Measurements from ENCODE around the gene PNRC2.

The PNRC2 gene

DNA sequence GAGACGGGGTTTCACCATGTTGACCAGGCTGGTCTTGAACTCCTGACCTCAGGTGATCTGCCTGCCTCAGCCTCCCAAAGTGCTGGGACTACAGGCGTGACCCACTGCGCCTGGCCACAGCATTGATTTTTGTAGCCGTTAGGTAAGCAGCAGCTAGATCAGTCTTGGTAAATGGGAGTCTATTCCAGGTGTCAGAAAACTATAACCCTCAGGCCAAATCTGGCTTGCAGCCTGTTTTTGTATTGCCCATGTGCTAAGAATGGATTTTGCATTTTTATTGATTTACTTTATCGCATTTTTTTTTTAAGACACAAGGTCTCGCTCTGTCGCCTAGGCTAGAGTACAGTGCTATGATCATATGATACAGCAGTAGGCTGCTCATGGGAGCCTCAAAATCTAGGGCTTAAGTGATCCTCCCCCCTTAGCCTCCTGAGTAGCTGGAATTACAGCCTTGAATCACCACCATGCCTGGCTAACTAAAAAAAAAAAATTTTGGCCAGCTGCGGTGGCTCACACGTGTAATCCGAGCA, 37.1 kb downstream of the PNRC2 start:
- no peak overlapping the region for H2BK12ac ChIP-seq (ENCODE audit: low read length)
- H3K18ac ChIP-seq (ENCODE audit: low read length): no peak overlapping the region
- H4K12ac ChIP-seq (ENCODE audit: low read depth, low read length): no peak overlapping the region
- no peaks in the 10 kb centered on the region for H3K36me3 ChIP-seq (ENCODE audit: control insufficient read depth in 1 of 2, insufficient read depth in 2 of 2, low read length in 2 of 2)
- H3K4me2 ChIP-seq (ENCODE audit: low read length): no peak overlapping the region
- H2AFZ ChIP-seq (ENCODE audit: insufficient read depth, low read length, poor library complexity): no peak overlapping the region
- no peak overlapping the region for H4K91ac ChIP-seq (ENCODE audit: low read depth, low read length)
- H3K4ac ChIP-seq (ENCODE audit: low read depth, low read length): no peak overlapping the region
- no peaks in the 10 kb centered on the region for H3K4me1 ChIP-seq (ENCODE audit: control insufficient read depth in 1 of 2, insufficient read depth in 2 of 2, low read length in 2 of 2)
- no peaks in the 10 kb centered on the region for H3K79me1 ChIP-seq (ENCODE audit: low read length)
- no peak overlapping the region for H3K23ac ChIP-seq (ENCODE audit: low read length)
- no peak overlapping the region for H3K4me3 ChIP-seq (ENCODE audit: low read depth, low read length)
- H3K79me2 ChIP-seq (ENCODE audit: control insufficient read depth, insufficient read depth, low read length, poor library complexity): no peaks in the 10 kb centered on the region
- no peaks in the 10 kb centered on the region for H3K27me3 ChIP-seq (ENCODE audit: insufficient read depth, low read length)
- no peak overlapping the region for H2BK120ac ChIP-seq (ENCODE audit: insufficient read depth, low read length, poor library complexity)
- H3K9me3 ChIP-seq (ENCODE audit: insufficient read depth, low read depth, low read length): no peaks in the 10 kb centered on the region
- H3K9ac ChIP-seq (ENCODE audit: low read length): no peak overlapping the region
- no peak overlapping the region for H3K27ac ChIP-seq (ENCODE audit: low read depth, low read length)
- no peak overlapping the region for H4K8ac ChIP-seq (ENCODE audit: low read depth, low read length)
- WGBS (ENCODE audit: extremely low coverage, insufficient coverage, insufficient read length): no CpG with 5 or more reads among the region's 10 CpGs
- H2BK5ac ChIP-seq (ENCODE audit: low read depth, low read length, poor library complexity): no peak overlapping the region
- H3K14ac ChIP-seq (ENCODE audit: low read length): no peak overlapping the region
- H2AK5ac ChIP-seq (ENCODE audit: low read length): no peak overlapping the region
- DNase-seq: no peak

DNA sequence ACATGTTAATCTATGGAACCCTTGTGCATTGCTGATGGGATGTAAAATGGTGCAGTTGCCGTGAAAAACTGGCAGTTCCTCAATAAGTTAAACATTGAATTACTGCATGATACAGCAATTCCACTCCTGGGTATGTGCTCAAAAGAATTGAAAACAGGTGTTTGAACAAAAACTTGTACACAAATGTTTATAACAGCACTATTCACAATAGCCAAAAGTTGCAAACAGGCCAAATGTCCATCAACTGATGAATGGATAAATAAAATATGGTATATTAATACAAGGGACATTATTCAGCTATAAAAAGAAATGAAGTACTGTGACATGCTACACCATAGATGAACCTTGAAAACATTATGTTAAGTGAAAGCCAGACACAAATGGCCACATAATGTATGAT, 38.2 kb downstream of the PNRC2 start:
- no peak overlapping the region for H3K27ac ChIP-seq (ENCODE audit: low read depth, low read length)
- no peaks in the 10 kb centered on the region for H3K79me2 ChIP-seq (ENCODE audit: control insufficient read depth, insufficient read depth, low read length, poor library complexity)
- no peak overlapping the region for H4K12ac ChIP-seq (ENCODE audit: low read depth, low read length)
- no peak overlapping the region for H3K14ac ChIP-seq (ENCODE audit: low read length)
- no peak overlapping the region for H3K9ac ChIP-seq (ENCODE audit: low read length)
- no peaks in the 10 kb centered on the region for H3K79me1 ChIP-seq (ENCODE audit: low read length)
- H2AFZ ChIP-seq (ENCODE audit: insufficient read depth, low read length, poor library complexity): no peak overlapping the region
- no peaks in the 10 kb centered on the region for H3K36me3 ChIP-seq (ENCODE audit: control insufficient read depth in 1 of 2, insufficient read depth in 2 of 2, low read length in 2 of 2)
- no peak for DNase-seq
- no peak overlapping the region for H3K4ac ChIP-seq (ENCODE audit: low read depth, low read length)
- no peaks in the 10 kb centered on the region for H3K4me1 ChIP-seq (ENCODE audit: control insufficient read depth in 1 of 2, insufficient read depth in 2 of 2, low read length in 2 of 2)
- no peak overlapping the region for H2BK5ac ChIP-seq (ENCODE audit: low read depth, low read length, poor library complexity)
- H3K9me3 ChIP-seq (ENCODE audit: insufficient read depth, low read depth, low read length): no peaks in the 10 kb centered on the region
- H4K91ac ChIP-seq (ENCODE audit: low read depth, low read length): no peak overlapping the region
- H2AK5ac ChIP-seq (ENCODE audit: low read length): no peak overlapping the region
- H3K4me2 ChIP-seq (ENCODE audit: low read length): no peak overlapping the region
- no peak overlapping the region for H3K4me3 ChIP-seq (ENCODE audit: low read depth, low read length)
- H3K18ac ChIP-seq (ENCODE audit: low read length): no peak overlapping the region
- WGBS (ENCODE audit: extremely low coverage, insufficient coverage, insufficient read length): no CpG with 5 or more reads among the region's 1 CpG
- H4K8ac ChIP-seq (ENCODE audit: low read depth, low read length): no peak overlapping the region
- no peak overlapping the region for H2BK12ac ChIP-seq (ENCODE audit: low read length)
- no peak overlapping the region for H3K23ac ChIP-seq (ENCODE audit: low read length)
- H2BK120ac ChIP-seq (ENCODE audit: insufficient read depth, low read length, poor library complexity): no peak overlapping the region
- no peaks in the 10 kb centered on the region for H3K27me3 ChIP-seq (ENCODE audit: insufficient read depth, low read length)

DNA sequence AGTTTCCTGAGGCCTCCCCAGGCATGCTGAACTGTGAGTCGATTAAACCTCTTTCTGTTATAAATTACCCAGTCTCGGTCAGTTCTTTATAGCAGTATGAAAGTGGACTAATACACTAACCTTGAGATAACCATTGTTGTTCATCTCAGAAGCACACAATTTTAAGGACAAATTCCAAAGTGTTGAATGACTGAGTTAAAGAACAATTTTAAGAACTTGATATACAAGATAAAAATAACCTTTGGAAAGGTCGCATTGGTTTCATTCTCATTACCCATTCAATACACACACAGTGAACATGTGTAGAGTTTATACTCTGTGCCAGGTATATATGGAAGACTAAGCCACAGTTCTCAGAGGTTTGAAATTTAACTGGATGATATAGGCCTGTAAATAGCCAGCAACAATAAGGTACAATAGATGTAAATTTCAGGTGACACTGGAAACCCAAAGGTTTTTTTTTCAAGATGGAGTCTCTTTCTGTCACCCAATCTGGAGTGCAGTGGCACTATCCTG, 39.6 kb downstream of the PNRC2 start:
- Histone ChIP-seq H3K23ac (ENCODE audit: low read length) (no peak overlapping the region), H4K91ac (ENCODE audit: low read depth, low read length) (no peak overlapping the region), H3K9me3 (ENCODE audit: insufficient read depth, low read depth, low read length) (no peaks in the 10 kb centered on the region), H3K79me2 (ENCODE audit: control insufficient read depth, insufficient read depth, low read length, poor library complexity) (no peaks in the 10 kb centered on the region), H2BK120ac (ENCODE audit: insufficient read depth, low read length, poor library complexity) (no peak overlapping the region), H2AK5ac (ENCODE audit: low read length) (no peak overlapping the region), H3K4me1 (ENCODE audit: control insufficient read depth in 1 of 2, insufficient read depth in 2 of 2, low read length in 2 of 2) (no peaks in the 10 kb centered on the region), H3K27ac (ENCODE audit: low read depth, low read length) (no peak overlapping the region), H4K12ac (ENCODE audit: low read depth, low read length) (no peak overlapping the region), H3K4ac (ENCODE audit: low read depth, low read length) (no peak overlapping the region), H3K14ac (ENCODE audit: low read length) (no peak overlapping the region), H3K9ac (ENCODE audit: low read length) (no peak overlapping the region), H3K79me1 (ENCODE audit: low read length) (no peaks in the 10 kb centered on the region), H3K18ac (ENCODE audit: low read length) (no peak overlapping the region), H2BK5ac (ENCODE audit: low read depth, low read length, poor library complexity) (no peak overlapping the region), H3K27me3 (ENCODE audit: insufficient read depth, low read length) (no peaks in the 10 kb centered on the region), H3K4me3 (ENCODE audit: low read depth, low read length) (no peak overlapping the region), H3K36me3 (ENCODE audit: control insufficient read depth in 1 of 2, insufficient read depth in 2 of 2, low read length in 2 of 2) (no peaks in the 10 kb centered on the region), H2BK12ac (ENCODE audit: low read length) (no peak overlapping the region), H4K8ac (ENCODE audit: low read depth, low read length) (no peak overlapping the region), H3K4me2 (ENCODE audit: low read length) (no peak overlapping the region), H2AFZ (ENCODE audit: insufficient read depth, low read length, poor library complexity) (no peak overlapping the region)
- peak in 1 of 2 donors; percentile 71 for DNase-seq
- no CpG with 5 or more reads among the region's 3 CpGs for WGBS (ENCODE audit: extremely low coverage, insufficient coverage, insufficient read length)

- DNase-seq: no peak
- Histone ChIP-seq H3K79me2 (ENCODE audit: control insufficient read depth, insufficient read depth, low read length, poor library complexity) (no peaks in the 10 kb centered on the region), H3K9ac (ENCODE audit: low read length) (no peak overlapping the region), H3K27me3 (ENCODE audit: insufficient read depth, low read length) (no peaks in the 10 kb centered on the region), H4K12ac (ENCODE audit: low read depth, low read length) (no peak overlapping the region), H4K8ac (ENCODE audit: low read depth, low read length) (no peak overlapping the region), H3K27ac (ENCODE audit: low read depth, low read length) (no peak overlapping the region), H2BK12ac (ENCODE audit: low read length) (no peak overlapping the region), H2AFZ (ENCODE audit: insufficient read depth, low read length, poor library complexity) (no peak overlapping the region), H3K14ac (ENCODE audit: low read length) (no peak overlapping the region), H3K9me3 (ENCODE audit: insufficient read depth, low read depth, low read length) (no peaks in the 10 kb centered on the region), H2BK120ac (ENCODE audit: insufficient read depth, low read length, poor library complexity) (no peak overlapping the region), H3K4me1 (ENCODE audit: control insufficient read depth in 1 of 2, insufficient read depth in 2 of 2, low read length in 2 of 2) (no peaks in the 10 kb centered on the region), H3K4me2 (ENCODE audit: low read length) (no peak overlapping the region), H4K91ac (ENCODE audit: low read depth, low read length) (no peak overlapping the region), H2AK5ac (ENCODE audit: low read length) (no peak overlapping the region), H3K18ac (ENCODE audit: low read length) (no peak overlapping the region), H3K36me3 (ENCODE audit: control insufficient read depth in 1 of 2, insufficient read depth in 2 of 2, low read length in 2 of 2) (no peaks in the 10 kb centered on the region), H3K23ac (ENCODE audit: low read length) (no peak overlapping the region), H3K4me3 (ENCODE audit: low read depth, low read length) (no peak overlapping the region), H3K4ac (ENCODE audit: low read depth, low read length) (no peak overlapping the region), H3K79me1 (ENCODE audit: low read length) (no peaks in the 10 kb centered on the region), H2BK5ac (ENCODE audit: low read depth, low read length, poor library complexity) (no peak overlapping the region)
- no CpG with 5 or more reads among the region's 2 CpGs for WGBS (ENCODE audit: extremely low coverage, insufficient coverage, insufficient read length)
These were observed 43.1 kb downstream of the PNRC2 start for GRCh38 chr1:24002695-24003094.
